ENCODE measurements around the gene TFEB.

DNA sequence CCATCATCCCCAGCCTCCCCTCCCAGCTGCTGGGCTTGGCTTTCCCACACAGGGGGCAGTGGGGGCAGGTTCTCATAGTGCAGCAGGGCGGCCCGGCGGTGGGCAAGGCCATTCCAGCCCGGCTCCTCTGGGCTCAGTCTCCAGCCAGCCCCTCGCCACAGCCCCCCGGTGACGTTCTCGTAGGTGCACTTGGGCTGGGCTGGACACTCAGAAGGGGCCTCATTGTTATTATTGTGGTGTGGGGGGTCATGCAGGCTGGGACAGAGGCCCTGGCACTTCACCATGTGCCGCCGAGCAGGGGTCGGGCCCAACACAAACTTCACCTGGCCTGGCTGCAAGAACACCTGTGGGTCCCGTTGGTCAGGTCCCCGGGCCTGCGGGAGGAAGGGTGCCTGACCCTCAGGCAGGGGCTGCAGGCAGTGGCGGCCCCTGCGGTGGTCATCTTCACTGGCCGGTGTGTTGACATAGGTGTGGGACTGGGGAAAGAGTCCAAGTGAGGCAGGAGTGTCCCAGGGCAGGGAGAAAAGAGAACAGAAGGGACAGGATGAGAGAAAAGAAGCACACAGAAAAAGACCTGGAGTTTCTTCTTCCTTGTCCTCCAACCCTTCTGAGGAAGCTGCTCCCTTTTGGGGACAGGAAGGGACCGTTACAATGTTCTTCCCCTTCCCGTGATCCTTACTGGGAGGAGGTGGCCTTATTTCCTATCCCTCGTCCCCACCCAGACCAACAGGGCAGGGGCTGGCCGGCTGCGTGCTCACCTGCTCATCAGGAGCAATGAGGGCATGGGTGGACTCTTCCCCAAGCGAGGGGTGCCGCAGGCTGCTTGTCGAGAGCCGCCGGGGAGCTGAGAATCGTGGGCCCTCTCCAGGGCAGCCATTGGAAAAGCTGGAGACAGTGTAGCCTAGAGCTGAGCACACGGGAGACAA is 35.9 kb upstream of the TFEB start:
- TF ChIP-seq CTCF (conservative IDR thresholded peaks at IDR 0.05) = no peak
- TF ChIP-seq EZH2 (IDR thresholded peaks at IDR 0.05; ENCODE audit: low read depth) = no peak
